Measurements from ENCODE around the gene LRP5. TPM values are rescaled to one million over a fixed set of nuclear protein-coding genes. Genes with fewer than 3 reads are reported as not detected.

Gene LRP5
- total and polyA plus RNA-seq, 9 of the 15 experiments (the other 6 are each of a cell fraction or from before 2014, with no cell fraction given), result 0.48 to 44.2 (median 13.5) TPM

- intact Hi-C loops (cut with micrococcal nuclease), result no loop called here
- 38% methylated on average over 10 of the region's 10 CpGs for WGBS (ENCODE audit: insufficient coverage, low coverage, missing lambda C conversion rate)
- peak; percentile 4; the same call in 1 of the 3 replicates for ATAC-seq
- Histone ChIP-seq H3K79me2 (ENCODE audit: control insufficient read depth, insufficient read depth, low read length) (peaks cover 48% of the 10 kb centered on the region), H4K20me1 (replicated peaks; ENCODE audit: control insufficient read depth, insufficient read depth, low read length) (no peaks in the 10 kb centered on the region), H3K4me1 (replicated peaks in 1 of 2; ENCODE audit: control insufficient read depth in 2 of 2, insufficient read depth in 2 of 2, low read length in 2 of 2) (peaks cover 22 to 42% of the 10 kb centered on the region in 2 experiments), H3K27me3 (ENCODE audit: control insufficient read depth in 2 of 2, insufficient read depth in 2 of 2, low read length in 2 of 2) (no peaks in the 10 kb centered on the region), H3K36me3 (ENCODE audit: control insufficient read depth, insufficient read depth, low read length) (peaks cover 58% of the 10 kb centered on the region; the same call in 2 of the 3 replicates), H3K4me3 (no peak overlapping the region), H2AFZ (ENCODE audit: low read depth, low read length) (no peak overlapping the region), H3K9me3 (replicated peaks; ENCODE audit: control insufficient read depth, insufficient read depth, low read depth, low read length) (no peaks in the 10 kb centered on the region), H3K9ac (ENCODE audit: insufficient read depth in 1 of 2, low read depth in 2 of 2, low read length in 2 of 2) (peak overlapping the region; percentile 28 to 97; a peak in 2 of 4 replicates), H3K27ac (ENCODE audit: extremely low read depth, low read depth, low read length) (peak overlapping the region; percentile 2; the same call in 2 of the 3 replicates), H3K4me2 (ENCODE audit: insufficient read depth, low read length) (peak overlapping the region; percentile 64), H3K9me1 (ENCODE audit: control insufficient read depth, insufficient read depth, low read length) (peaks cover 6% of the 10 kb centered on the region)
- in situ Hi-C loops (cut with MboI), result no loop called here
- peak in 2 of 4 experiments; percentile 7 to 43 for DNase-seq (ENCODE audit: extremely low read depth in 1 of 4, low spot score in 3 of 4)
- BruUV-seq (replicated peaks), result no TSS peak
- no peak for FAIRE-seq
- POLR2A ChIA-PET, result interaction anchor here (1.1 to 4.8 kb wide), 3 partner anchors 9 to 12 kb away, joined by 3 to 23 read pairs (median 4); no protein-coding TSS in a partner anchor
- CTCF ChIA-PET (ENCODE audit: low intra/inter-chr PET ratio), result no interaction called here
- TF ChIP-seq ZNF263 (CRISPR knock-in tag; IDR thresholded peaks at IDR 0.05; ENCODE audit: borderline replicate concordance), result 0 out of 2 replicates have a peak, but pooled peaks have one; percentile 33
- TF ChIP-seq ETV5 (CRISPR knock-in tag; IDR thresholded peaks at IDR 0.05; ENCODE audit: low read depth), result no peak
- TF ChIP-seq ZNF699 (CRISPR knock-in tag; IDR thresholded peaks at IDR 0.05; ENCODE audit: insufficient replicate concordance), result no peak
- no peak for TF ChIP-seq U2AF1 (optimal IDR thresholded peaks at IDR 0.05; ENCODE audit: low read depth, low read length)
- peak; percentile 41; the same call in 1 of the 2 replicates for TF ChIP-seq POLR2G (IDR thresholded peaks at IDR 0.05; ENCODE audit: low read depth, low read length)
- TF ChIP-seq SUPT5H (IDR thresholded peaks at IDR 0.05), result peak; percentile 65; the same call in 1 of the 2 replicates
- no peak for TF ChIP-seq CBX1 (IDR thresholded peaks at IDR 0.05; ENCODE audit: low read depth)
- TF ChIP-seq SMAD4 (CRISPR knock-in tag; conservative IDR thresholded peaks at IDR 0.05), result peak; percentile 50; the same call in 1 of the 2 replicates
- TF ChIP-seq TFAP4 (CRISPR knock-in tag; IDR thresholded peaks at IDR 0.05; ENCODE audit: borderline replicate concordance), result peak; percentile 29; the same call in 1 of the 2 replicates
- TF ChIP-seq USF2 (CRISPR knock-in tag; IDR thresholded peaks at IDR 0.05), result no peak
- no peak for TF ChIP-seq STAT6 (CRISPR knock-in tag; IDR thresholded peaks at IDR 0.05)
- 0 out of 2 replicates have a peak, but pooled peaks have one; percentile 57 for TF ChIP-seq ELF4 (CRISPR knock-in tag; IDR thresholded peaks at IDR 0.05)
- TF ChIP-seq ZNF121 (CRISPR knock-in tag; conservative IDR thresholded peaks at IDR 0.05), result no peak
- TF ChIP-seq GABPB2 (CRISPR knock-in tag; conservative IDR thresholded peaks at IDR 0.05), result no peak
- TF ChIP-seq MLLT1 (IDR thresholded peaks at IDR 0.05), result no peak
- 0 out of 2 replicates have a peak, but pooled peaks have one; percentile 60 for TF ChIP-seq ZNF197 (CRISPR knock-in tag; IDR thresholded peaks at IDR 0.05; ENCODE audit: low read depth)
Measured at GRCh38 chr11:68269414-68270081, 42.8 kb upstream of the LRP5 start.

All from K562 (cell line).